Thoracic aorta (tissue), 2 donors: ENCODE data around the gene RPS24. TPM values are rescaled to one million over a fixed set of nuclear protein-coding genes. Genes with fewer than 3 reads are reported as not detected.

ENCODE experiments used
- ATAC-seq: fragments of 150-250 bp; one replicate; pipeline ENCODE4 v1.8.0; 2017; ENCODE audit warnings: low read depth; ENCODE audit not compliant: insufficient number of reproducible peaks, low FRiP score
- DNase-seq: peaks from one replicate; pipeline ENCODE4 v3.0.0-alpha.2; 2020; ENCODE audit warnings: low spot score
- H3K27ac ChIP-seq, 2 donors: fragments of 200-600 bp; sonication (generic); 1 replicate in 1 of 2; 2 replicates in 1 of 2; pipeline ENCODE4 v1.5.1; 2016; ENCODE audit warnings: mild to moderate bottlenecking in 2 of 2, moderate library complexity in 2 of 2
- H3K27me3 ChIP-seq: fragments of 200-600 bp; sonication (generic); replicated peaks from 2 replicates; pipeline ENCODE4 v1.6.0; 2016; ENCODE audit warnings: mild to moderate bottlenecking; ENCODE audit not compliant: insufficient read depth
- H3K36me3 ChIP-seq: fragments of 200-600 bp; sonication (generic); one replicate; pipeline ENCODE4 v1.5.1; 2016
- H3K4me1 ChIP-seq, 2 donors: fragments of 200-600 bp; sonication (generic); 1 replicate in 1 of 2; 2 replicates in 1 of 2; pipeline versions ENCODE4 v1.5.1 to v1.6.0; 2016; ENCODE audit warnings: low read depth in 2 of 2, mild to moderate bottlenecking in 1 of 2; ENCODE audit not compliant: control insufficient read depth in 1 of 2
- H3K4me3 ChIP-seq: fragments of 200-600 bp; sonication (generic); 2 replicates; pipeline ENCODE4 v1.5.1; 2016; ENCODE audit warnings: mild to moderate bottlenecking
- H3K9me3 ChIP-seq: fragments of 200-600 bp; sonication (generic); 2 replicates; pipeline ENCODE4 v1.5.1; 2016
- CTCF ChIP-seq: fragments of 200-600 bp; sonication (generic); IDR thresholded peaks from one replicate; pipeline ENCODE4 v1.5.1; 2019; ENCODE audit warnings: antibody characterized with exemption
- total RNA-seq, 2 donors: library from RNA; depleted of rRNA; stranded (reverse); fragments of >200 nt; gene quantifications; one replicate each; pipeline versions ENCODE4 v1.1.0 to v1.2.3, GENCODE V29; 2016

RPS24 gene
- total RNA-seq, 2 donors from 2014 or later, result 1,219 to 1,252 TPM

- Histone ChIP-seq H3K4me3 (no peak overlapping the region), H3K9me3 (no peaks in the 10 kb centered on the region), H3K27ac (no peak overlapping the region), H3K36me3 (peaks cover 47% of the 10 kb centered on the region), H3K27me3 (no peaks in the 10 kb centered on the region), H3K4me1 (peaks cover 10 to 38% of the 10 kb centered on the region in 2 donors)
- no peak for ATAC-seq
- TF ChIP-seq CTCF, result no peak
- DNase-seq, result no peak
Measured at GRCh38 chr10:78038791-78039547, 5.3 kb downstream of the RPS24 start.

- Histone ChIP-seq H3K27ac (no peak overlapping the region), H3K4me3 (no peak overlapping the region), H3K36me3 (peaks cover 47% of the 10 kb centered on the region), H3K4me1 (peaks cover 5 to 40% of the 10 kb centered on the region in 2 donors), H3K9me3 (no peaks in the 10 kb centered on the region), H3K27me3 (no peaks in the 10 kb centered on the region)
- TF ChIP-seq CTCF, result no peak
- no peak for DNase-seq
- no peak for ATAC-seq
Measured at GRCh38 chr10:78039743-78040142, 6.1 kb downstream of the RPS24 start.

GRCh38 chr10:78041170-78042057 lies 7.8 kb downstream of the RPS24 start:
- Histone ChIP-seq H3K4me3 (no peak overlapping the region), H3K27ac (no peak overlapping the region), H3K36me3 (peaks cover 37% of the 10 kb centered on the region), H3K9me3 (no peaks in the 10 kb centered on the region), H3K4me1 (peaks cover 2 to 27% of the 10 kb centered on the region in 2 donors), H3K27me3 (no peaks in the 10 kb centered on the region)
- DNase-seq (no peak), ATAC-seq (no peak)
- TF ChIP-seq CTCF, result no peak

- DNase-seq, result no peak
- Histone ChIP-seq H3K36me3 (peaks cover 29% of the 10 kb centered on the region), H3K27me3 (no peaks in the 10 kb centered on the region), H3K27ac (no peak overlapping the region), H3K4me3 (no peak overlapping the region), H3K9me3 (no peaks in the 10 kb centered on the region), H3K4me1 (peaks cover 0 to 19% of the 10 kb centered on the region in 2 donors)
- ATAC-seq, result no peak
- no peak for TF ChIP-seq CTCF
Measured at GRCh38 chr10:78042058-78042751, 8.5 kb downstream of the RPS24 start.

GRCh38 chr10:78042752-78043104 lies 9.1 kb downstream of the RPS24 start:
- H3K36me3 ChIP-seq, result peaks cover 24% of the 10 kb centered on the region

More at GRCh38 chr10:78042752-78043104, 9.1 kb downstream of the RPS24 start:
- Histone ChIP-seq H3K4me1 (peaks cover 0 to 14% of the 10 kb centered on the region in 2 donors), H3K27ac (no peak overlapping the region), H3K9me3 (no peaks in the 10 kb centered on the region), H3K27me3 (no peaks in the 10 kb centered on the region), H3K4me3 (no peak overlapping the region)
- DNase-seq (no peak), ATAC-seq (no peak)
- TF ChIP-seq CTCF, result no peak
